DMS 273 (cell line): ENCODE results near the gene PBX3.
A peak's percentile ranks its signal among the peaks of the same experiment; 100 is the strongest.

ENCODE experiments used
- DNase-seq: peaks from one replicate; lab custom pipeline; 2025; ENCODE audit not compliant: unreplicated experiment; lab: John Stamatoyannopoulos, UW

Gene PBX3

DNA sequence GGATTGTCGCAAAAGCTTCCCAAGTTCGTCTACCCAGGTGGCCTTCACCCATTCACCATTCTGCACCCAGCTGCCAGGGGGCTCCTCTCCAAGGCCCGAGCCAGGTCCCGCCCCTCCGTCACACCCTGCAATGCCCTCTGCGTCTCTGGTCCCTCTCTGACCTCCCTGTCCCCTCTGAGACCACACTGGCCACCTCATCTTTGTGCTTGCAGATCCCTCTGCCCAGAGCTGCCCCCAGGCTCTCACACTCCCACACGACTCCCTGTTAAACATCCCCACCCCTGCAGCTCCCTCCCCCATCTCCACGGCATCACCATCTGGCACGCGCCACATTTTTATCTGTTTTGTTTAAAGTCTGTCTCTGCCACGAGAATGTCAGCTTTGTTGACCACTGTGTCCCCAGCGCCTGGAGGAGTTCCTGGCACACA is 243.6 kb downstream of the PBX3 start:
- DNase-seq: peak; percentile 40

DNA sequence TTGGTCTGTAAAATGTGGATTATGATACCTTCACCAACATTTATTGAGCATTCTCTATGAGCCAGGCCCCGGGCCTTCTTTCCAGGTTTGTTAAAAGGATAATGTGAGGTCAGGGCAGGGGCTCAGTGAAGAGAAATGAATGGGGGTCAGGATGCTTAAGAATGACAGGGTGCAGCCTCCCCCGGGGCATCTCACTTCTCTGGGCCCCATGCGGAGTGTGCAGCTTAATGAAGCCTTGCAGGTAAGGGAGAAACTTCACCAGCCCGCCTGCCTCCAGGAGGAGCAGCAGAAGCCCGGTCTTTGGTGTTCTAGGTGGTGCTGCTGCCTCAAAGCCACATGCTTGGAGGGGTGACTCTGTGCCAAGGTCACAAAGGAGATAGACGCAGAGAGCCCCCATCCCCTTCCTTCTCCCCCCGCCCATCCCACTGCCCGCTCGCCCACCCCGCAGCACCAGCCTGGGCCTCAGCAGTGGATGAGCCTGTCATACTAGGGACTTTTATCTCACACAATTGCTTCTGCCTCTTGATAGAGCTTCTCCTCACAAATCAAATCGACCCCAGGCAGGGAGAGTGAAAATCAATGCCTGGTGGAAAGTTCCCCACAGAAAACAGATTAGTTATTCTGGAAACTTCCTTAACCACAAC is 244.8 kb downstream of the PBX3 start:
- DNase-seq: no peak

DNA sequence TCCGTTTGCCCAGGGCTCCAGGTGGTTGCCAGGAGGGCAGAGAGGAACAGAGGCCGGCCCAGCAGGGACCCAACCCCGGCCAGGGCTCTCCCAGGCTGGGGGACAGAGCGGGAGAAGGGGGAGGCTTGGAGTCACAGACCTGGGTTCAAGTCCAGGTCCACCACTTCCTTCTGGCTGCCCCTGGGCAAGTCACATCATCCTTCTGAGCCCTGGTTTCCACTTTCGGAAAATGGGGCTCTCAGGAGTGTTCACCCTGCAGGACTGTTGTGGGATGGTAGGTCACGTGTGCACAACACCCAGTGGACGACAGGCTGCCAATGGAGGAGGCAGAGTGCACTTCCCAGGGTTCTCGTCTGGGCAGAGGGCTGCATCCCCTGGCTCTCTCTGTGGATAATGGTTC is 245.4 kb downstream of the PBX3 start:
- DNase-seq: no peak

DNA sequence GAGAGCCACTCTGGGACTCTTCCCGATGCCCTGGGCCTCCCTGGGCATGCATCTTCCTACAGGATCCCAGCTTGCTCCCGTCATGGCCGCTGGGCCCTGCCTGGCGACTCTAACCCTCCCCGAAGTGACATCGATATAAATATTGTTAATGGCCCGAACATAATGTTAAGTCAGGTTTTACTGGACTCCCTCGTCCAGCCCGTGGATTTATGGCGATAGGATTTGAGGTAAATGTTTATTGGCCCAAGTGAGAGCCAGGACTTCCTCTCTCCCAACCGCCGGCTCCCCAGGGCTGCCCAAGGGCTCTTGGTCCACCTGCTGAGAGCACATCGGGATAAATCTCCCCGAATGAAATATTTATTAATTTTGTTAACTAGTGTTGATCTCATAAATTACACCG is 246.3 kb downstream of the PBX3 start:
- no peak for DNase-seq

DNA sequence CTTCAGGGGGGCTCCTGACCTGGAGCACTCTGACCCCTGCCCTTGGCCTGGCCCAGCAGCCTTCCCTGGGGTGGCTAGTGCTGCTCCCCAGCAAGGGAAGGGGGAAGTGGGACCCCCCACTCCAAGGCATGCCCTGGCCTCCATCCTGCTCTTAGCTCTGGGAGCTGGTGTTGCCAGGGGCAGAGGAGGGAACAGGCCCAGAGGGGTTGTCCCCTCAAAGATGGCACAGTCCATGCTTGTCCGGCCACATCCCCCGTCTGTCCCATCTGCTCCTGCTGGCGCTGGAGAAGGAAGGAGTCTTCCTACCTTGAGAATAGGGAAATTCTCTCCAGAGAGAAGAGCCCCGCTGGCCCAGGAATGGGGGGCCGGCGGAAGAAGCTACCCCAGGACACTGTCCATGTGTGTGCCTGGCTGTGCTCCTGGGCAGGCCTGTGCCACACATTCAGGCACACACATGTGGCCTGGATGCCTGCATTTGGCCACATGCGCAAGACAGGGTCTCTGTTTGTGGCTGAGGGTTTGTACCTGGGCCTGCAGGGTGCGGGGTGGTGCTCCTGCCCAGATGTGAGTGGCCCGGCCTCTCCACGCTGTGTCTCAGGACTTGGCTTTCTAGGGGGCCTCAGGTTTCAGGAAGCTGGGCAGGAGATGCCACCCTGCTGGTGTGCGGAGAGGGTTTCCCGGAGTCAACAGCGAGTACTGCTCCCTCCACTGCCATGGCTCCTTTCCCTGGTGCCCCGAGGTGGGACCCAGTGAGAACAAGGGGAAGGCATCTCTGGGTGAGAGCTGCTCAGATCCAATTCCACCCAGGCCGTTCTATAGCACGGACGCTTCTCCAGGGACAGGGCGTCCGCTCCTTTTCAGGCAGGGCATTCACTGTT is 247.1 kb downstream of the PBX3 start:
- no peak for DNase-seq

DNA sequence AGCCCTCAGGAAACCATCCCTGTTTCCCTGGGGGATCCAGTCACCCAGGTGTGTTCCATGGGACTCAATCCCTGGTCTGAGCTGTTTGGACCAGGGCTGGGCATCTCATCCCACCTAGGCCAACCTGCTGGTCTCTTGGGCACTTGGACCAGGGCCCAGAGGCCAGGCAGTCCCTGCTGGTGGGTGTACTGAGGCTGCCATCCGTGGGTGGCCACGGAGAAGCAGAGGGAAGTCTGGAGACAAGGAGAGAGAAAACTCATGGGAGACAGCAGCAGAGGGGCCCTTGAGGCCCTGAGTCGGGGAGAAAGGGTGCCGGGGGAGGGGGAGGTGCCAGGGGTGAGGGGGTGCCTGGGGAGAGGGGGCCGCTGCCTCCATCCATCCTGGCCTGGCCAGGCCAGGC is 247.8 kb downstream of the PBX3 start:
- no peak for DNase-seq

DNA sequence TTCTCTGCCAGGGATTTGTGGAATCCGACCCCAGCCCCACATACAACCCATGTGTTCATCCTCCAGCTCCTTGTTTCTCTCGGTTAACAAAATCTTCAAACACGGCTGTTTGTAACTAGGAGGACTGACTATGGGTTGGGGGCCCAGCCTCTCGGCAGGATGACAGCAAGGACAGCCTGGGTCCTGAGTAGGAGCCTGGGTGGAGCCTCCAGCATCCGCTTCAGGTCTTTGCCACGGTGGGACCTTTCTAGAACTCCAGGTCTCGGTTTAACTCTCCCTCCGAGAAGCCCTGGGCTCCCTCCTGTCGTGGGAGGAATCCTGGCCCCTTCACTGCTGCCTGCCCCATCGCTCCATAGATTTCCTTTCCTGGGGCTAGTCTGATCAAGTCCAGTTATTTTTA is 248.5 kb downstream of the PBX3 start:
- DNase-seq: no peak

DNA sequence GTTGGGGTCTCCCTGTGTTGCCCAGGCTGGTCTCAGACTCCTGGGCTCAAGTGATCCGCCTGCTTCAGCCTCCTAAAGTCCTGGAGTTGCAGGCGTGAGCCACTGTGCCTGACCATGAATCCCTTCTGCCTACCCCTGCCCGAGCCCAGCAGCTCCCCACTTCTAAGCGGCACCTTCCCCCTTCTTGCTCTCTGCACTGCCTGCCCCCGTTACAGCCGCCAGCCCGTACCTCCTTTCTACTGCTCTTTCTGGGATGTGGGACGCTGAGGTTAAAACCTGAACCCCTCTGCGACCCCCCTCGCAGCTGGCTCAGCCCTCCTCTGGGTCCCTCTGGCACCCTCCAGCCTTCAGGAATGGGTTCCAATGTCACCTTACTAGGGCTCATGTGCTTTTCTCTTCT is 249.6 kb downstream of the PBX3 start:
- no peak for DNase-seq

DNA sequence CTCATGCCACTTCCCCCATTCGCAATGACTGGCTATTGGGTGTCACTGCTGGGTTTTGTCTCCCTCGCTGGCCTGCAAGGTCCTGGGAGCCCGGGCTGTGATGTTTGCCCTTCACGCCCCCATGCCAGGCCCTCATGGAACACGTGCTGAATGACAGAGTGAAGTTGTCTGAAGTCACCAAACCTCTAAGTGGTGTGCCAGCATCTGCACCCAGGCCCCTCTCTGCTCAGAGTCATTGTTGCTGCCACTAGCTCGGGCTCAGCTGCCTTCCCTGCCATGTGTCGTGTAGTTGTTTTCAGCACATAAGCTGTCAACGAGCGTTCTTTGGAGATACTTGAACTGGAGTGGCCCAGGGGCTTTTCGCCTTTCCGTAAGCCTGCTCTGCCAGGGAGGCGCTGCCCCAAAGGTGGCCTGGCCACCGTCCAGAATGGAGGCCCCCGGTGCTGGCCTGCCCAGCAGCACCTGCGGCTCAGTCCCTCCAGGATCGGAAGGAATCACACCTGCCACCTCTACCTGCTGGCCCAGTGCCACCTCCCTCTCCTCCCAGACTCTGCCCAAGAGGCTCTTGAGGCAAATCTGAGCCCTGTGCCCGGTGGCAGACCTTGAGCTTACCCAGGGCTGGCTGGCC is 250.1 kb downstream of the PBX3 start:
- DNase-seq: no peak

DNA sequence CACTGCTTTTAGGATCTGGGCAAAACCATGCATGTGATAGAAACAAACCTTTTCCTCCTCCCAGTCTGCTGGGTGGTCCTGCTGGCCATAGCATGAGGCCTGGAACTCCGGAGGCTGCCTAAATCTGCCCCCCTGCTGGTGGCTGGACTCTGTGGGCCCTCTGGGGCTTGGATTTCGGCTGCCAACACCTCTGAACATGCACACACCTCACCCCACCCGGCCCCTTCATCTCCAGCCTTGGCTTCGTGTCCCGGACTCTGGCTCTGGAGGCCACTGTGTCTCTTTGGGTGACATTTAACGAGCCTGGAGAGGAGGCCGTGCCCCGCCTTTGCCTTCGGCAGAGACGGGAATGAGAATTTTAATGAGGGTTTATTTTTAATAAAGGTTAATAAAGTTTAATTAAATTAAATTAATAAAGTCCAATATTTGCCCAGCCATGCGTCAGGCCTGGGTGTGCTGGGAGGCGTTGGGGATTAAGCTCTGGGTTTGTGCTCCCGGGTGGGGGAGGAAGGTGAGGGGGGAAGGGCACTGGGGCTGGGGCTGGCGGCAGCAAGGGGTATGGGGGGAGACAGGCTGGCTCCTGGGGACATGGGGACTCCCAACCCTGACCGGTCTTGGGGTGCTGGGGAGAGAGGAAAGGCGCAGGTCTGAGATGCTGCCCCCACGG is 251.8 kb downstream of the PBX3 start:
- DNase-seq: no peak

DNA sequence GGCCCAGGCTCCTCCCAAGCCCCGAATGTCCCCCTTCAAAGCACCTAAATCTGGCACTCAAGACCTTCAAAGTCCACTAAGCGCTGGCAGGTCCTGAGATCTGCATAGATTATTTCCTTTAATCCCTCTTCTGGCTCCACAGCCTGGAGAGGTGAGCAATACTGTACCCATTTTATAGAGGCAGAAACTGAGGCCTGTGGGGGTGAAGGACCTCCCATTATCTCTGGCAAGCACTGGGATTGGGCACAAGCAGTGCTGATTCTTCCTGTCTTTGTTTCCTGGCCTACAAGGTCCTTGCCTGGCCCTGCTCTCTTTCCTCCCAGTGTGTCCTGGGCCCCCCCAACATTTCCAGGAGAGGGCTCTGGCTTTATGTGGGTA is 252.3 kb downstream of the PBX3 start:
- no peak for DNase-seq

DNA sequence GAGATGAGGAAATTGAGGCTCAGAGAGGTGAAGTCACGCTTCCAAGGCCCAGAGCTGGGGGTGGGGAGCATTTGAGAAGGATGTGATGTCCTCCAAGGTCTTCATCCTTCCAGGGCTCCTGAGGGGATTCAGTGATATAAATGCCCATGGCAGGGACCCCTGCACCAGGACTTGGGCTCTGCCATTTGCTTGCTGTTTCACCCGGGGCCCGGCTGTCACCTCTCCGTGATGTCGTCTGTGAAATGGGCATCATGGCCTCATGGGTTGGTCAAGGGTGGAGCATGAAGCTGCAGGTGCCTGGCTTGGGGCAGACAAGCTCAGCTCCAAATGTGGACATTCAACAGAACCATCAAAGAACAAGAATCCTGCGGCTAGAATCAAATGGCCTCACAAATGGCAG is 253.1 kb downstream of the PBX3 start:
- DNase-seq: no peak

DNA sequence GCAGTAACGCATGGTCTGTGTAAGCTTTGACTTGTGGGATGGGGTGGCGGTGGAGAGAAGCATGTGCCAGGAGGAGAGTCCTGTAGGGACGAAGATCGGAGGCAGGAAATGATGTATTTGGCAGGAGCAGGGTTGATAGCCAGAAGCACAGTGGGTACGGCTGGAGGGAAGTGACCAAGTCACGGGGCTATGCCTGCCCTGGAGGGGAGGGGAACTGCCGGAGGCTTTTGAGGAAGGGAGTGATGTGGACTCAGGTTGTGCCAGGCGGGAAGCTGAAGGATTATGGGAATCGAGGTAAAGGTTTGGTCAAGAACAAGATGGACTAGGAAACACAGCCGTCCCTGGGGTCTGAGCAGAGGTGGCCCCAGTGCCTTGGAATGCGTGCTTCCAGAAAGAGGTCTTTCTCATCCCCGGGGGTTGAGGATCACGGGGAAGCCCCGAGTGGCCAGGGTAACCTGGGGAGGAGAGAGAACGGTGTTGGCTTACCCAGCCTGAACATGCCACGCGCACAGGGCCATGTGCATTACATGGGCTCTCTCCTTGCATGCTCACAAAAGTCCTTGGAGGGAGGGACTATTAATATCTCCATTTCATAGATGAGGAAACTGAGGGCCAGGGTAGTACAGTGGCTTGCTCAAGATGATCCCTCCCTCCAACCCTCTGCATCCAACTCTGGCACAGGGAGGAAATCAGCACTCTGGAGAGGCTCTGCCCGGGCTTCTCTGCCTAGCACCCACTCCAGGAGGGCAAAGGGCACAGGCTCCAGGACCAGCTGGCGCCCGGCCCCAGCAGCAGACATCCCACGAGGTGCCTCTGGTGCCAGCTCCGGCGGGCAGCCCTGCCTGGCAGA is 253.8 kb downstream of the PBX3 start:
- DNase-seq: no peak

DNA sequence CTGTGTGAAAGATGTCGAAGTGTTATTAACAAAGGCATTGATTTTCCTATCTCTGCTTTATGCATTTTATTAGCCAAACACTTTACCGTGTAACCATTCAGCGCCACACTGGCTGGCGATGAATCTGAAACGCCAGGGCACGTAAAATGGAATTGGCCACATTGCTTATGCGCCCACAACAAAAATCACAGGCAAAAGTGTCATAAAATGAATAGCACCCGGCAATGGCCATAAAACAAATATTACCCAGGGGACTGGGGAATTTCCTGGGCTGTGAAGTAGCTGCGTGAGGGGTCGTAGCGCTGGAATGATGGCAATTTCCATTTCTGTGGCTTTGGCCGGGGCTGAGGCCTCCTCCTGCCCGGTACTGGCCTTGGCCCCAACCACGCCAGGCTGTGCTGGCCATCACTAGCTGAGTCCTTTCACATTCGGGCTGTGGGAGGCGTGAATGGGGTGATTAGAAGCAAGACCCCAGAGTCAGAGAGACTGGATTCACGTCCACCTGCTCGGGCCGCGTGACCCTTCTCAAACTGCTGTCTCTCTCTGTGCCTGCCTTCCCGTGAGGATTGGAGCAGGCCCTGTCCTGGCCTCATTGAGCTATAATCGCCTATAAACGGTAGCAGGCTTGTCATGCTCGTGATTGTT is 254.5 kb downstream of the PBX3 start:
- DNase-seq: no peak

DNA sequence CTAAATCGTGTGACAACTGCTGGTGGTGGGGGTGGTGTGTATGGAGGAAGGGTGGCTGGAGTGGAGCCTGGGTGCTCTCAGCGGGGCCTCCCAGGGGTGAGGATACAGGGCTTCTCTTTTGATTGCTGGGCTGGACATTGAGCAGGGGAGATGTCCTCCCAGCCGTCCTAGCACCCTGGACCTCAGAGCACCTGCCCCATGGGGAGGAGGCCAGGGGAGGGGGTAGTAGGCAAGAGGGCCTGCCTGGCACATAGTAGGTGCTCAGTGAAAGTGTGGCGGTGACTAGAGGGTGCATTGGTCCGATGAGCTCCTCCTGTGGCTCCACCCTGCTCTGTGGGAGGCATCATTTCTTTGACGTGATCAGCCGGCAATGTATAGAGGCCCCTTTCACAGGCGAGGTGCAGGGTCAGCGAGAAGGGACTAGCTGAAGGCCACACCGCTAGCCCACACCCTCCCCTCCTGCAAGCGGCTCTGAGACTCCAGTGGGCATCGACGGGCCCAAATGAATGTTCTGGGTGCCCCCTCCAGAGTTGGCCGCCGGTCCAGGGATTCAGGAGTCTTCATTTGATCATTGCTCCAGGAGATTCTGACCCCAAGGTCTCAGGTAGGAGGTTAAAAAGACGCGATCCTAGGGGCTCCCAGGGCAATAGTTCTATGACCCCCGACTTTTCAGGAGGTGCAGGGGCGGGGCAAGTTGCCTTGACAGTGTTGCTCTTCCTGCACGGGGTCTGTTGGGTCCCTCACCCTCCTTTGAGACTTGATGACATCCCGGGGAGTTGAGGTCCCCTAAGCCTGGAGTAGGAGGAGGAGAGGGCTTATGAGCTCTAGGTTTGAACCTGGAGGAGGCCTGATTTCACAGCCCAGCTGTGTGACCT is 255.5 kb downstream of the PBX3 start:
- DNase-seq: no peak

DNA sequence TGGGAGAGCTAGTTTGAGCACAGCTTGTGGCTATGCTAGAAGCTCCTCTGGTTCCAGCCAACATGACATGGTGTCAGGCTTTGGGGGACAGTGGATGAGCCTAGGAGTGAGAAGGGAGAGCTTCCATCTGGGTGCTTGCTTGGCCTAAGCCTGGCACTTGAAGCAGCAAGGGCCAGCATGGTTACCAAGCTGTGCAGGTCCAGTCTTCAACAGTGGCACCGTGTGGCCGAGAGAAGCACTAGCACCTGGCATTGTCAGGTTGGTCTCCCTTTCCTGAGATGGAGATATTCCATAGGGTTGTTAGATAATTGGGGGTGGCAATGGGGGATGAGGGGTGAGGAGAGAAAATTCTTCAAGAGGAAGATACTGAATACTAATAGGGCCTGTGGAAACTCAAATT is 261.9 kb downstream of the PBX3 start:
- DNase-seq: peak; percentile 50

DNA sequence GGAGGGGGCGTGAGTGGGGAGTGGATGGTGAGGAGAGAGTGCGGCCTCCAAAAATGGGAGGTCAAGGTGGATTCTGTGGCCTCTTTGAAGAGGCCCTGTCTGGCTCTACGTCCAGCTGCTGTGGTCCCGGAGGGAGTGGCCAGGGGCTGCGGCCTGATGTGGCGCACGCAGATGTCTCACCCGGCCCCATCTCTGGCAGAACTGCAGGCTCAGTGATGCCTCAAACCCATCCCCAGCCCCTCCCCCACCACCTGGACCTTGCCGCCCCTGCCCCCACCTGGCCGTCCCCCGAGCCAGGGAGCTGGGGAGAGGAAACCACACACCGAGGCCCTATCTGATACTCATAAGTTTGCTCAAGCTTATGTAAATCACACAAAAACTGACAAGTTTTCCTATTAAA is 267.6 kb downstream of the PBX3 start:
- no peak for DNase-seq

DNA sequence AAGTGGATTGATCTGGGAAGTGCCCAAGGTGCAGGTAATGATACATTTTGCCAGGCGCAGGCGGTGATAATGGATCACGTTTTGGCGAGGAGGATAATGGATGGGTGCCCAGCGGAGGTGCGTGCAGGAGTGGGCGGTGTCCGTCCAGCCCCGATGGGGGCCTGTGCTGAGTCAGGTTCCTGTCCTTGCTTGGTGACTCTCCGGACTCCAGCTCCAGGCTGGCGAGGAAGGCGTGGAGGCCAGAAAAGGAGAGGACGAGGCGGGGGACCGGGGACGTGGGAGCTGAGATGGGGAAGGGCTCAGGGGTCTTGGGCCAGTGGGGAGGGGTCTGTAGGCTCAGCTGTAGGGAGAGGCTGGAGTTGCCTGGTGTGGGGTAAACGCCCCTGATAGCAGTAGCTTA is 268.3 kb downstream of the PBX3 start:
- DNase-seq: no peak

DNA sequence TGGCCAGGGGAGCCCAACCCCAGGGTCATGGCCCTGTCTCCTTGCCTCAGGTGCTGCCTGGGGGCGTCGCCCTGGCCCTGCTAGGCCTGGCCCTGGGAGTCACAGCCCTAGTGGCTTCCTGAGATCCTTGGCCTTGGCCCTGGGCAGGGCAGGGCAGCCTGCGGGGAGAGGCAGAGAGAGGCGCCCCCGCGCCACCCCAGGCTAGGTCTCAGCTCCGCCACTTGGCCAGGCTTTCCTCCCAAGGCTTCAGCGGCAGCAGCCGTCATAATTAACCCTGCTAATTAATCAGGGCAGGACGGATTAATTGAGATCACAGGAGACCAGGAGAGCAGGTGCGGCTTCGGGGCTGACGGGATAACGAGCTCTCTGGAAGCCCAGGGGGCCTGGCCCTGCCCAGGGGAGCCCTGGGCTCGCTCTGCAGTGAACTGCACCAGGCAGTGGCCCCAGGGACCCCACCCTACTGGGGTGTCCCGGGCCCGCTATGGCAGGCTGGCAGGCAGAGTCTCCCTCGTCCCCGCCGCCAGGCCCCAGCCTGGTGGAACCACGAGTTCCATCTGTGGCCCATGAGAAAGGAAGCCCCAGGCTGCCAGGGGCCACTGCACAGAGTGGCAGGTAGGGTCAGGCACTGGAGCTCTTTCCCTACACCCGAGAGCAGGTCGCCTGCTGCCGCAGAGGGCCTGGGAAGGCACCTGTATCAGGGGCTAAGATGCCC is 269.6 kb downstream of the PBX3 start:
- DNase-seq: peak; percentile 13
